Prostate gland (tissue), 2 donors: ENCODE results near the gene P2RX1.

Source experiments
- POLR2AphosphoS5 ChIP-seq: sonication (generic); formaldehyde crosslinking; IDR thresholded peaks from one replicate; pipeline ENCODE4 v1.6.1; 2017; ENCODE audit warnings: antibody characterized with exemption
- TF ChIP-seq, protein P1 (sequence below), 4 experiments: fragments of 200-600 bp in 2 of 4; fragments of 450-650 bp in 2 of 4; sonication (generic) in 2 of 4; IDR thresholded peaks; 1 replicate in 3 of 4; 2 replicates in 1 of 4; pipeline ENCODE4 v1.5.1; 2016 to 2019; ENCODE audit warnings: antibody characterized with exemption in 4 of 4, mild to moderate bottlenecking in 2 of 4, moderate library complexity in 2 of 4

DNA sequence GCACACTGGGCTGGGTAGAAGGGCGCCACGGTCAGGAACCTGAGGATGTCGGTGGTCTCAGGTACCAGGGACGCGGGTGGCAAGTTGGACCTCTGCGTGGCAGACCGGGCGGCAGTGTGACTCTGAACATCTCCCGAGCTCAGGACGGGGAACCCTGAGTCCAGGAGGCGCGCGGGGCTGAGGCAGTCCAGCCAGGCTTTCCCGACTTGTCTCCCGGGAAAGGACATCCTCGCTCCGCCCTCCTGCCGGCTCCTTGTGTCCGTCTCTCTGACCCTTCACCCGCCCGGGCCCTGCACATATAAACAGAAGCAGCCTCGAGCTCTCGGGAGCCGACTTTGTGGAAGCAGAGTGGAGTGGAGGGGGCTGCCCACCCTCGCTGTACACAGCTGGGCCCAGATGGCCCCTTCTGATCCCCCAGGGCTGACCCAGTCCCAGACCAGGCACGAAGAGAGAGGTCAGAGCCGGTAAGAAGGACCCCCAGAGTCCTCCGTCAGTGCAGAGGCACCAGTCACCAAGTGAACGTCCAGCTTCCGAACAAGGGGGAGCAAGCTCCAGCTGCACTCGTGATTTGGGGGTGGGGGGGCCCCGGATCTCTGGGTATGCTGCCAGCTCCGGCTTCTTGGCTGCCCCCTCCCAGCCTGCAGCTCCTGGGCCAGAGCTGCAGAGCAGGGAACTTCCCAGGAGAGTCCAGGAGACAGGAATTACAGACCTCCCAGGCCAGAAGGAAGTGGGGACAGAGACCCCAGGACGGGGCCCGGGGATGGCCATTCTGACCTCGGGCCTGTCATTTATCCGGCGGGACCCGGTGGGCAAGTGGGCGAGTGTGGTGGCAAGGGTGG is 8.5 kb upstream of the P2RX1 start:
- no peak for TF ChIP-seq POLR2AphosphoS5
- TF ChIP-seq, protein P1, sequence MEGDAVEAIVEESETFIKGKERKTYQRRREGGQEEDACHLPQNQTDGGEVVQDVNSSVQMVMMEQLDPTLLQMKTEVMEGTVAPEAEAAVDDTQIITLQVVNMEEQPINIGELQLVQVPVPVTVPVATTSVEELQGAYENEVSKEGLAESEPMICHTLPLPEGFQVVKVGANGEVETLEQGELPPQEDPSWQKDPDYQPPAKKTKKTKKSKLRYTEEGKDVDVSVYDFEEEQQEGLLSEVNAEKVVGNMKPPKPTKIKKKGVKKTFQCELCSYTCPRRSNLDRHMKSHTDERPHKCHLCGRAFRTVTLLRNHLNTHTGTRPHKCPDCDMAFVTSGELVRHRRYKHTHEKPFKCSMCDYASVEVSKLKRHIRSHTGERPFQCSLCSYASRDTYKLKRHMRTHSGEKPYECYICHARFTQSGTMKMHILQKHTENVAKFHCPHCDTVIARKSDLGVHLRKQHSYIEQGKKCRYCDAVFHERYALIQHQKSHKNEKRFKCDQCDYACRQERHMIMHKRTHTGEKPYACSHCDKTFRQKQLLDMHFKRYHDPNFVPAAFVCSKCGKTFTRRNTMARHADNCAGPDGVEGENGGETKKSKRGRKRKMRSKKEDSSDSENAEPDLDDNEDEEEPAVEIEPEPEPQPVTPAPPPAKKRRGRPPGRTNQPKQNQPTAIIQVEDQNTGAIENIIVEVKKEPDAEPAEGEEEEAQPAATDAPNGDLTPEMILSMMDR (IDR thresholded peaks at IDR 0.05), result no peak
